ENCODE results near the gene PRKG1.

DNA sequence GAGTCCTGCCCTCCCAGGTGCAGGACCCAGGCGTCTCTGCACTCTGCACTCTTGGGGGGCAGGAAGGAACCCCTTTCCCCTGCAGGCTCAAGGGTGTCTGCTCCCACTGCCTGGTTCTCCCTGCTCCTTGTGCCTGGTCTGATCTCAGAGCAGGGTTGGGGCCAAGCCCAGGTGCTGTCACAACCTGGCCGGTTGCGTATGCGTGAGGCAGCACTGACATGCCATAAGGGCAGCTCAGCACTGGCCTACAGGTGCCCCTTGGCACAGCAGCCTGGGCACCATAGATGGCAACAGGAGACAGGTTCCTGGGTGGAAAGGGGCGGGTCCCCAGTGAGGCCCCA is 1273.0 kb downstream of the PRKG1 start:
- TF ChIP-seq EZH2 (IDR thresholded peaks at IDR 0.05; ENCODE audit: insufficient read depth, poor library complexity, severe bottlenecking) = no peak
- TF ChIP-seq EZH2phosphoT487 (IDR thresholded peaks at IDR 0.05; ENCODE audit: insufficient read depth, low read depth) = no peak

Measured in GM23248 (cell line).